Adipose tissue (tissue), 3 donors: Measurements from ENCODE around the gene HOXB5. TPM values are rescaled to one million over a fixed set of nuclear protein-coding genes. Genes with fewer than 3 reads are reported as not detected.

Source experiments
- H3K27ac ChIP-seq: one replicate; pipeline ENCODE4 v1.5.1; 2013; ENCODE audit warnings: low read depth, low read length
- WGBS, 3 donors: extraction: QIAGEN DNeasy Blood & Tissue Kit; methylation state at CpG; one replicate each; pipeline ENCODE4 v1.1.7; 2013; 5-methylcytosine and 5-hydroxymethylcytosine counted together
- polyA plus RNA-seq, 3 donors: library from polyadenylated mRNA; stranded (reverse); fragments of 200-250 nt; gene quantifications; one replicate each; pipeline ENCODE4 v1.2.3, GENCODE V29; 2013
- donor health status: healthy with polysubstance abuse.
- donor health status: Bipolar disorder and iron deficiency.
- donor health status: healthy.

Gene HOXB5
- polyA plus RNA-seq, 3 donors, result 0.59 to 3.9 (median 2.2) TPM

DNA sequence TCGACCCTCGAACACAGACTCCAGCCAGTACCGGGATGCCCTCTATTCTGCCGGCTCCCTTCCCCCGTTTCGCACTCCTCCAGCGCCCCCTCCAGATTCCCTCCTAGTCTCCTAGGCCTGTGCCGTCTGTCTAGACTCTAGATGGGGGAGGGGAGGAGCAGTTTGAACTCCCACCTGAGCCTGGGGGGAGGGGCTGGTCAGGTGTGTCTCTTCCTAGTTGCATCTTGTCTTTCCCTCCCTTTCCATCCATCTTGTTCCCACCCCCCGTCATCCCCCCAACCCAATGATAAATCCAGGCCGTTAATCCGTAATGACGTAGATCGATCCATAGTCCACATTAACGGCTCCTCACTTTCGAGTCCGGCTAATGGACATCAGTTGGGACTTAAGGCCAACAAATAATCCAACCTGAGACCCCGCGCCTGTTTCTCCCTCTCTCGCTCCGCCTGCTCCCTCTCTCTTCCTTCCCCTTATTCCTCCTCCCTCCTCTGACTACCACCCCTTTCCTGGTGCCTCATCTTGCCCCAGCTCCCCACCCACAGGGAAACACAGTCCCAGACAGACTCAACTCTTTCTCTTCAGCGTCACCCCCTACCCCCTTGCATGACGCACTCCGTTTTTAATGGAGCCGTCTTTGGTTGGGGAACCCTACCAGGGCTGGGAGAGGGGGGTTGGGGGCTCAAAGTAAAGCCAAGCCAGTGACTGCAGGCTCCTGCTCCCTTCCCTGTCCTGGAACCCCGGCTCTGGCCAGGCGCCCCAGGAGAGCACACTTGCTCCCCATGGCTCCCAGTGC, 3.4 kb upstream of the HOXB5 start:
- WGBS, 3 donors, result 8 to 30% (median 12%) methylated on average over 24 to 26 of the region's 26 CpGs
- no peak overlapping the region for H3K27ac ChIP-seq

- no peak overlapping the region for H3K27ac ChIP-seq
- 14 to 33% (median 25%) methylated on average over 42 to 54 of the region's 54 CpGs for WGBS, 3 donors
These were observed 2.6 kb upstream of the HOXB5 start for GRCh38 chr17:48596000-48596734.

DNA sequence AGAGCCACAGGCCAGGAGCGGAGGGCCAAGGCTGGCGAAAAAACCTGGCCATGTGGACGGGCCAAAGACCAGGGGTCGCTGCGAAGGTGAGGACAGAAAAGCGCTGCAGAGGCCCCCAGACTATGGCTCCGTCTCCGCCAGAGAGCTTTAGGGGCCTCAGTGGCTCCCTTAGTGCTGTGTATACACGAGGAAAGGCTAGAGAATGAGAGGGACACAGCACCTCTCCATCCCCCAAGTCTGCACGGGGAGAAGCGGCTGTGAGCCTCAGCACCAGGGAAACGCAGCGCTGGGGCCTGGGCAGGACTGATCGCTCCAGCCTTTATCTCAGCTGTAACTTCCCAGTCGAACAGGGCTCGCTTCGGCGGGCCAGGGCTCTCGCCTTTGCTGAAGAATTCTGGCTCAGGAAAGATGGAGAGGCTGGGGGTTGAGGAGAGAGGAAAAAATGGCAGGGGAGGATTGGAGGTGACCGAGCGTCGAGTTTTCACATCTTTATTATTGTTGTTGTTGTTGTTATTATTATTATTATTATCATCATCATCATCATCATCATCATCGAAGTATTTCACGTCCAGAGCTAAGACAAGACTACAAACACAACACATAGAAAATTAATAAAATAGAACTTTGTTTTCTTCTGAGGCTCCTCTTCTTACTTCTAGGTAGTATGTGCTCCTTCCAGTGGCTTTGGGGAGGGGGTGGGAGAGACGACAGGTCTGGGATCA, 1.9 kb upstream of the HOXB5 start:
- H3K27ac ChIP-seq, result no peak overlapping the region
- WGBS, 3 donors, result 31 to 81% (median 80%) methylated on average over 25 of the region's 25 CpGs

GRCh38 chr17:48594538-48595277, 1.1 kb upstream of the HOXB5 start:
- H3K27ac ChIP-seq, result no peak overlapping the region
- 22 to 69% (median 65%) methylated on average over 25 of the region's 25 CpGs for WGBS, 3 donors

DNA sequence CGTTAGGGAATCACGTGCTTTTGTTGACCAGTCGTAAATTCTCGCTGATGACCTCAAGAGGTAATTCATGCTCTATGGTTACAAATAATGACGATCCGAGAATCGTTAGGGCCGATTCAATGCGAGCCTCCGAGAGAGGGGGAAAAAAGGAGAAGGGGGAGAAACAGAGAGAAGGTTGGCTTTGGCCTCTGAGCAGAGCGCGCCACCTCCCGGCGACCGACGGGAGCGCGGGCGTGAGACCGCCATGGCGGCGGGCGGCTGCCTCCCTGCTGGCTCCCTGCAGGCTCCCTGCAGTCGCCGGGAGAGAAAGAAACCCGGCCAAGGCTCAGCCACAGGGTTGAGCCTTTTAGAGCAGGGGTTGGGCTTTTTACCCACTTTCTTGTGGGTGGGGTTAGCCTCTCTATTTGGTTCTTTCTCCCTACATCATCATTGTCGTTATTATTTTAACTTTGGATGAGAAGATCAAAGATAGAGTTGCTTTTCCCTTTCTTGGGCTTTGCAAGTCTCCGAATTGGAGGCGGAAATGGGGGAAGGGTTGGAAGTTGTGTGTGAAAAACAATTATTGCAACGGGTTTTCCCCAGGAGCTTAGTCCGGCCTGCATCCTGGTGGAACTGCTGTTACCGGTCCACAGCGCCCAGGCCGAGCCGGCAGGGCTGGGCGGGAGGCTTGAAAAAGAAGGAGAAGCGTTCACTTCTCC, 410 bp upstream of the HOXB5 start:
- no peak overlapping the region for H3K27ac ChIP-seq
- 8 to 11% (median 9%) methylated on average over 35 to 37 of the region's 37 CpGs for WGBS, 3 donors

- 9 to 27% (median 12%) methylated on average over 14 of the region's 14 CpGs for WGBS, 3 donors
- H3K27ac ChIP-seq, result no peak overlapping the region
These were observed 1.0 kb downstream of the HOXB5 start for GRCh38 chr17:48592577-48592976.

GRCh38 chr17:48592057-48592514, 1.5 kb downstream of the HOXB5 start:
- WGBS, 3 donors, result 12 to 33% (median 19%) methylated on average over 33 of the region's 33 CpGs
- no peak overlapping the region for H3K27ac ChIP-seq

GRCh38 chr17:48591255-48592056, 2.1 kb downstream of the HOXB5 start:
- WGBS, 3 donors, result 74 to 79% (median 78%) methylated on average over 10 of the region's 10 CpGs
- no peak overlapping the region for H3K27ac ChIP-seq

DNA sequence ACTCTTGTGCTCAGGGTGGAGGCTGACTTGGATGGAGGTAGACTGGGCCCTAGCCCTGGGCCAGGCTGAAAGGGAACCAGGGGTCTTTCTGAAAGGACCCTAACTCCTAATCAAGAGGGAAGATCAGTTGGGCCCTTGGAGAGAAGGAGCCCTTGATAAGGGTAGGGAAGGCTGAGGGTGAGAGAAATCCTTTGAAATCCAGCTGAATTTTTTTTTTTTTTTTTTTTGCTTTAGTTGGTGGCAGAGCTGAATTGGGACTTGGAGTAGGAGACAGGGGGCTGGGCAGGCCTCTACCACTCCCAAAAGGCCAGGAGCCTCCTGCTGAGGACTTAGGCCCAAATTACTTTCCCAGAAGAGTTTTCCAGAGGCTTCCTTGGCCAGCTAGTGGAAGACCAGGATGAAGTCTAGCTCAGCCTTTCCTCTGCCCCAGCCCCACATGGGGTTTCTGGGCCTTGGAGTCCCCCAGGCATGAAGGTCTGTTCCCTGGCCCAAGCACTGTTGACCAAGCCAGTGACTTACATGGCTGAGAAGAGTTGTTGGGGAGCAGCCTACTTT, 2.9 kb downstream of the HOXB5 start:
- no peak overlapping the region for H3K27ac ChIP-seq

DNA sequence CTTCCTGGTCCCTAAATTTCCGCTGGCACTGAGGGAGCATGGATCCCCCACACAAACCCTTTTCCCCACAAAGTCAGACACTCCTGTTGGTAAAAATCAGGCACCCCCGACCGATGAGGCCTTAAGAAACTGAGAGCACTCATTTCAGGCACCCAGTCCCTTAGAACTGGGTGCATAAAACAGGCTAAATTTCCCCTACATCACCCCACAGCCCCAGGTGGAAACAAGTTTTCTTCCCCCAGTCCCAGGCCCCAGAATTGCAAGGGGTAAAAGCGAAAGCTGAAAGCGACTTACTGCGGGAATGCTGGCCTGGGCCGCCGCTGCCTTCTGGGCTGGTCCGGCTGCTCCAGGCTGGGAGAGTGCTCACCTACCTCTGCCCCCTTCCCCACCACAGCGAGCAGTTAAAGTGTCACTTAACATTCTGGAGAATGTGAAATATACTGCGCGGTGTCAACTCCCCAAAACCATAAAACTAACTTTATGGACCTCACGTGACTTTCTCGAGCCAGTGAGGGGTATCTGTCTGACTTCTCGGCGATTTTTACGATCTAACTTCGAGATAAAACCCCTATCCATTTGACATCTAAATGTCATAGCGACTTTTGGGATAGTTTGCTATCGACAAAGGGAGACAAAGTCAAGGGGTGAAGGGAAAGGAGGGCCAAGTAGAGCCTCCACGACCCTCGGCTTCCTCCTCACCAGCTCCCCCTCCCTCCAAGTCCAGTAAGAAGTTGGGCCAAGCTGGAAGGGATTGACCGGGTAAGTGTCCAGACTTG, 3.6 kb downstream of the HOXB5 start, which contains the start of gene HOXB3:
HOXB3 (minus strand) TSS at position 411 of the 776 bp plus-strand sequence. CDS start 37,767 bp downstream, outside the sequence.
- WGBS, 3 donors, result 35 to 42% (median 41%) methylated on average over 23 of the region's 23 CpGs
- H3K27ac ChIP-seq, result no peak within 1 kb of the TSS

DNA sequence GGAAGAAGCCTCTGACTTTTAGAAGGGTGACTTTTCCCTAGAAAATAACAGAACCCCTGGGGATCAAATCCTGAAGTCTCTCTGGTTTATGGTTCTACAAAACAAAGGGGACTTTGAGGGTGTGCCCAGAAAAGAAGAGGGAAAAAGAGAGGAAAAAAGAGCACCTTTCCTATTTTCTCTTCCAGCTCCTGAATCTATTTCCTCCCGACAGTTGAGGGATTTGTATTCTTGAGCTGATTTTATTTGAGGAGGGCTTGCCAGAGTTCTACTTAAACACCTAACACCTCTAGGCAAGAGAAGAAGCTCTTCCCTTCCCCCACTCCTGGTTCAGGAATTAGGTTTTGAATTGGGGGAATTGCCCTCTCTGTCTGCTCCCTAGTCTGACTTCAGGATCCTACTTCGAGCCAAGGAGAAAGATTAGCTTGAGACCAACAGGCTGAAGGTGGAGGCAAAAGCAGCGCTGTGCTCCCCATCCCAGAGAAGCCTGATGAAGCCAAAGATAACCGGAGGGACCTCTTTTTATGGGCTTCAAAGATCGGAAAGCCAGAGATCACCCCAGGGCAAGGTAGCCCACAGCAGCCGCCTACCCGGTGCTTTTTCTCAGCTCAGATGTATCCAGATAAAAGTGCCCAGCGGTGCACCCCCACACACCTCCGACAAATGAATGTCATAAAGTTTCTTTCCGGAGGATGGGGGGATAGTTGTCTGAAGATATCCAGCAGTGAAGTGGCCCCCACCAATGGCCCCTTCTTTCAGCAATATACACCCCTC, 4.3 kb downstream of the HOXB5 start:
- WGBS, 3 donors, result 18 to 49% (median 49%) methylated on average over 10 of the region's 10 CpGs
- no peak overlapping the region for H3K27ac ChIP-seq

DNA sequence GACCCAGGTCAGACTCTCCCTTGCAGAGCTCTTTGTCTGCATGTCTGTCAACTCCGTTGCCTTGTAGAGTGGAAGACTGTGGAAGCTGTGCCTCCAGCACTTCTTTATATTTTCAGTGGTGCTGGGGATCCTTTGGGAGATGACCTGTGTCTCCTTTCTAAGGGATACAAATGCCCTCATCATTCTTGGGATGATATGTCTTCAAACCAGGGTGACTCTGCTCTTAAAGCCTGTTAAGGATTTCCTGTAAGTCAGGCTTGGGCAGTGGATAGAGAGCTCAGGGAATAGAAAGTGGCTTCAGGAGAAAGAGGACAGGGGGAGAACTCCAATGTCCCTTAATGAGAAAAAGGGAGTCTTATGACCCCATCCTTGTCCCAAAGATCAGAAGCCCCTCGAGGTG, 5.1 kb downstream of the HOXB5 start:
- 19 to 39% (median 26%) methylated on average over 2 of the region's 2 CpGs for WGBS, 3 donors
- H3K27ac ChIP-seq, result no peak overlapping the region

GRCh38 chr17:48588074-48588415, 5.5 kb downstream of the HOXB5 start:
- H3K27ac ChIP-seq, result no peak overlapping the region
- WGBS, 3 donors, result 42 to 64% (median 55%) methylated on average over 2 of the region's 2 CpGs

DNA sequence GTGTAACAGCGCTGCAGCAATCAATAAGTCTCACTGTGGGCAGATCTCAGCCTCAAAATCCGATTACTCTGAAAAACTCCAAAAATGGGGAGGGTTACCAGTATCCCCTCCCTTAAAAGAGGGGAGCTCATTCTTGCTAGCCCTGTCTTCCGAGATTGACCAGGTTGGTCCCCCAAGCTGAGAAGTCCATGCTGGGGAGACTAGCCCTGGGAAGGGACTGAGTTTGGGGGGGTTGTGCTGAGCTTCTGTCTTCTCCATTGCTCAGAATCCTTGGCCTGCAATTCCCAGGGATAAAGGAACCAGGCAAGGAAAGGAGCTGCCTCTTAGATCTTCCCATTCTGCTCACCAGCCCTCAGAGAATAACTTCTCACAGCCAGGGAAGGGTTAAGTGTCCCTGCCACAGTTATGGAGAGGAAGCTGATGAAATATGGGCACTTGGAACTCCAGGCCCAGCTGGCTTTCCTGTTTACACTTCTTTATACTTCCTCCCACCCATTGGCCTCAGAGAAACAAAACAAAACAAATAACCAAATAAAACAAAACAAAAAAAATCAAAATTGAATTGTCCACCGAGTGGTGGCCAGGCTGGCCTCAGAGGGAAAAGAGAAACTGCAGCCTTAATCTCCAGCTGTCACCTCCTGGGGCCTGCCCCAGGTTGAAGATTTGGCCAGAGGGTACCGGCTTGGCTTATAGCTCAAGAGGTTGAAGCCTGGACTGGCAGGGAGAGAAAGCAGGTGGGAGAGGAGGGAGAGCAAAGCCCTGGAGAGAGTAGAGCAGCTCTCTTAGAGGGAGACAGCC, 6.1 kb downstream of the HOXB5 start:
- no peak overlapping the region for H3K27ac ChIP-seq
- 29 to 39% (median 38%) methylated on average over 5 of the region's 5 CpGs for WGBS, 3 donors
